Neuron (in vitro differentiated cells): Measurements from ENCODE around the gene ANG.
"Not testable (repeated sequence)": the region's sequence is repeated elsewhere in the genome, so short reads cannot be mapped to it uniquely, and the experiment has no call there.

Experiments
- H2AFZ ChIP-seq: one replicate; pipeline ENCODE4 v1.6.1; 2013; ENCODE audit warnings: low read depth, mild to moderate bottlenecking, inconsistent platforms, low read length, moderate library complexity
- H3K27me3 ChIP-seq: one replicate; pipeline ENCODE4 v1.6.1; 2013; ENCODE audit warnings: low read length; ENCODE audit not compliant: insufficient read depth
- H3K36me3 ChIP-seq: one replicate; pipeline ENCODE4 v1.6.1; 2013; ENCODE audit warnings: low read length; ENCODE audit not compliant: insufficient read depth
- H3K4me1 ChIP-seq: one replicate; pipeline ENCODE4 v1.6.1; 2013; ENCODE audit warnings: low read length; ENCODE audit not compliant: insufficient read depth
- H3K4me3 ChIP-seq: 2 replicates; pipeline ENCODE4 v1.5.1; 2013; ENCODE audit warnings: mild to moderate bottlenecking, low read length, moderate library complexity
- H3K9me3 ChIP-seq: one replicate; pipeline ENCODE4 v1.6.1; 2013; ENCODE audit warnings: low read length

The ANG gene

DNA sequence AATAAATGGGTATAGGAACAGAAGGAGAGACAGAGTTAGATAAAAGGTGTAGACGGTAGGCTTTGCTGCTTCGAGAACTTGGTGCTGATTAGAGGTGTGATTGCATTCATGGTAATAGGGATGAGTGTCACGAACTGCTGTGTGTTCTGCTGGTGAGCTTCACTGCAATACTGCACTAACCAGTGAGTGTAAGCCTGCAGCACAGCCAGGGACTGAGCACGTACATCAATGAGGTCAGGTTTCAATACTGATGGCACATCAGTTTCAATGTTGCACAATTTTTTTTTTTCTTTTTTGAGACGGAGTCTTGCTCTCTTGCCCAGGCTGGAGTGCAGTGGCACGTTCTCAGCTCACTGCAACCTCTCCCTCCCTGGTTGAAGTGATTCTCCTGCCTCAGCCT is 32.2 kb downstream of the ANG start:
- no peaks in the 10 kb centered on the region for H3K9me3 ChIP-seq
- no peaks in the 10 kb centered on the region for H3K36me3 ChIP-seq
- H3K4me3 ChIP-seq = no peak overlapping the region
- H3K27me3 ChIP-seq = no peaks in the 10 kb centered on the region
- no peak overlapping the region for H2AFZ ChIP-seq
- H3K4me1 ChIP-seq = no peaks in the 10 kb centered on the region

DNA sequence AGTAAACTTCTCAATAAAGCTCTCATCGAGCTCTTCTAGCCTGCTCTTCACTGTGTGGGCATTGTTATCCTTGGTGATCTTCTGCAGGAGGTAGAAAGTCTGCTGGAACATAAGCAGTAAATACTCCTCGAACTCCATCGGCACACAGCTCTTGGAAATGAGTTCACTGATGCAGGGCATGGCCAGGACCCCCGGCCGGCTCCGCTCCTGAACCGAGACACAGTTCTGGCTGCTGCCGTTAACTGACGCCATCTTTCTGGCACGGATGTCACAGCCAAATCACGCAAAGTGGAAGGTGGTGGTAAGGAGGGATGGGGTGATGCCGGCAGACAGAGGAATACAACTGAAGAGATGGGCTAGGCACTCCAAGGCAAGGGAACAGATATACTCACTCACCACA is 33.5 kb downstream of the ANG start:
- H3K36me3 ChIP-seq = no peaks in the 10 kb centered on the region
- H3K9me3 ChIP-seq = no peaks in the 10 kb centered on the region
- H3K4me3 ChIP-seq = no peak overlapping the region
- no peaks in the 10 kb centered on the region for H3K4me1 ChIP-seq
- no peak overlapping the region for H2AFZ ChIP-seq
- H3K27me3 ChIP-seq = no peaks in the 10 kb centered on the region

DNA sequence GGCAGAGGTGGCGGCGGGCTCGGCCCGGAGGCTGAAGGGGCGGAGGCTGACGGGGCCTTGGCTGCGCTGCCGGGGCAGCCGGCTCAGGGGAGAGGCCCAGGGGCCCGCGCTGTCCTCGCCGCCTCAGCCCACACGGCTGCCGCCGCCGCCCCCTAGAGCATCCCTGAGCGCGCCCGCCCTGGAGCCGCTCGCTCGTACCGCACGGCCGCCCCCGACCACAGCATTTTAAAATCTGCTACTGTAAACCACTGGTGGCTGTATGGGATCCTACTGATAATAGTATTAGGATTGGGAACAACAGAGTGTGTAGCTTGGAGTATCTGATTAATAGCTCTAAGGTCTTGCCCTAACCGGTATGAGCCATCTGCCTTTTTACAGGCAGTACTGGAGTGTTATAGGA is 34.9 kb downstream of the ANG start:
- no peaks in the 10 kb centered on the region for H3K9me3 ChIP-seq
- H3K36me3 ChIP-seq = no peaks in the 10 kb centered on the region
- H2AFZ ChIP-seq = no peak overlapping the region
- H3K4me3 ChIP-seq = no peak overlapping the region
- peaks cover 7% of the 10 kb centered on the region for H3K4me1 ChIP-seq
- H3K27me3 ChIP-seq = no peaks in the 10 kb centered on the region

DNA sequence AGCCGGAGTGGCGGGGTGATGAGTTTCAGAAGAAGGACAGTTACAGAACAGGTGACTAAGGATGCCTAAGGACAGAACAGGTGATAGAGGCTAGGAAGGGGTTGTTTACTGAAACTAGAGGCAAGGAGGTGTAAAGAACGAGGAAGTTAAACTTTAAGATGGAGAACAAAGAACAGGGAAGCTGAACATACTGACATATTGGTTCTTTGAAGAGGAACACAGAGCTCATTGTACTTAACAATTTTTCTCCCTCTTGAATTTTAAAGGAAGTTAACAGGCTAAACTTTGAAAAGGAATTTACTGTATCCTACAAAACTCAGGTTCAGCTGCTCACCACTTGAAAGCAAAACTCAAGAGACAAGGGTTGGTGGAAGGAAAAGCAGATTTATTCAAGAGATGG is 37.6 kb downstream of the ANG start:
- not testable (repeated sequence) for H2AFZ ChIP-seq, H3K4me3 ChIP-seq, H3K9me3 ChIP-seq, H3K4me1 ChIP-seq, H3K36me3 ChIP-seq, H3K27me3 ChIP-seq

DNA sequence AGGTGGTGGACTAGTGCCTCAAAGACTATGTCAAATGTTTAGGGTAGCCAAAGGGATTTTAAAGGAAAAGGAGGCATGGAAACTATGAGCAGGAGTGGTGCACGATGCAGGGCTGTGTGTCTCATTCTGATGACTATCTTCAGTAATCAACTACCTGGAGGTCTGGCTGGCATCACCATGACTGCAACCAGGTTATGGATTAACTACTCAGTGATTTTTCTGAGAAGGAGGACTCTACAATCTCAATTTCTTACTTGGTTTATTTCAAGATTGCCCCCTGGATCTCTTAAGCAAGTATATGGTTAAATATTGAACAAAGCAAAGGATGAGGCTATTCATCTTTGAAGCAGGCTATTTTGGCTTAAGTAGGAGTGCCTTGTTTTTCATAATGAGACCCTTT is 38.0 kb downstream of the ANG start:
- no peaks in the 10 kb centered on the region for H3K27me3 ChIP-seq
- no peaks in the 10 kb centered on the region for H3K36me3 ChIP-seq
- peaks cover 12% of the 10 kb centered on the region for H3K4me1 ChIP-seq
- no peaks in the 10 kb centered on the region for H3K9me3 ChIP-seq
- H2AFZ ChIP-seq = no peak overlapping the region
- H3K4me3 ChIP-seq = no peak overlapping the region

DNA sequence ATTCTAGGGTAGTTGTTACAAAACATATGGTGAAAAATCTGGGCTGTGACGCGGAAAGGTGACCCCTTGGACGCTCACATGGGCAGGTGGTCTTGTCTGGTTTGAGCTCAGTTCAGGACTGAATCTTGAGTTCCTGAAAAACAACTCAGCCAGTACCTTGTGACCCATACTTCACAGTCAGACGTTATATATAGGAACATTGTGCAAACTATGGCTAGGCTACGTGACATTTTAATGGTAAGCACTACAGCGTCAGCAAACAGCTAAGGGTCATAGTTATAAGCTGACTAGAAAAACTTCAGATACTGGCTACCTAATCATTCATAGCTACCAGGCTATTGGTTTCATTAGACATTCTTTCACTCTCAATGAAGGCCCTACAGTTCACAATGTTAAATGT is 42.3 kb downstream of the ANG start:
- Histone ChIP-seq H2AFZ (no peak overlapping the region), H3K9me3 (no peaks in the 10 kb centered on the region), H3K4me3 (no peak overlapping the region), H3K4me1 (peaks cover 39% of the 10 kb centered on the region), H3K36me3 (no peaks in the 10 kb centered on the region), H3K27me3 (no peaks in the 10 kb centered on the region)

DNA sequence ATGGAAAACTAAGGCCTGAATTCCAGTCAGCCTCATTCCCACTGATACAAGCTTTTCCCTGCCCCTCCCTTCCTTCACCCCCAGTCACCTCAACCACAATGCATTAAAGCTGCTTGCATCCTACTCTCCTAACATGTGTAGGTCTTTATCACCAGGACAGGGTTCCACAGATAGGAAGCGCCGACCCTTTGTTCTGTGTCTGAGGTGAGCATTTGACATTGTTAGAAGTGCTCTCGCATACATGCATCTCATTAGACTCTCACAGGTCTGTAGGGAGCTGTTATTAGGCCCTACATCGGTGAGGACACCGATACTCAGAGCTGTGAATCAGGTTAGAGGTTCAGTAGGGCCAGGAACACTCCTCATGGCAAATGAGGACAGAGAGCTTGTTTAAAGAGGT is 43.9 kb downstream of the ANG start:
- Histone ChIP-seq H3K27me3 (no peaks in the 10 kb centered on the region), H2AFZ (no peak overlapping the region), H3K9me3 (no peaks in the 10 kb centered on the region), H3K36me3 (no peaks in the 10 kb centered on the region), H3K4me1 (peaks cover 39% of the 10 kb centered on the region), H3K4me3 (no peak overlapping the region)

DNA sequence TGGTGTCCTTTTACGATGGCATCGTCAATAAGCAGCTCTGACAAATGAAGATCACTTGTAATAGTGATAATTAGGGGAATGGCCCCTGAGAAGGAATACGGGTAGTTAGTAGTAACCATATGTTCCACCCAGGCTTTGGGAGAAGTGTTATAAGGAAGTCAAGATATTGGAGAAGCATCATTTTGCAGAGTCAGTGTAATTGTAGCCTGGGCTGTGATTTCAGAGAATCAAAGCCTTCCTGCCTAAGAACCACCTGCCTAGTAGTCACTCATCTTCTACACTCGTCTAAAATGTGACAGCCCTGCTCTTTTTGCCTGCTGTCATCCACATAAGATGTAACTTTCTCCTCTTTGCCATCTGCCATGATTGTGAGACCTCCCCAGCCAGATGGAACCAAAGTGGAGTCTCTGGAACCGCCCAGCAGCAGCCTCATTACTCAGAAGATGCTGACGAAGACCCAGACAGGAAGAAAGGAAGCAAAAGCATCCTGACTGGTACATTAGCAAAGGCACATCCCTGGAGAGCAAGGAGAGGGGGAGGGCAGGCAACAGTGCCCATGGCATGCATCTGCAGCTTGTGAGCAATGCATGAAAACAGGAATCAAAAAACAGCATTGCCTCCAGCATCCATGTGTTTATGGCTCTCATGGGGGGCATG is 44.5 kb downstream of the ANG start:
- H2AFZ ChIP-seq = no peak overlapping the region
- no peaks in the 10 kb centered on the region for H3K27me3 ChIP-seq
- H3K4me3 ChIP-seq = no peak overlapping the region
- H3K9me3 ChIP-seq = no peaks in the 10 kb centered on the region
- no peaks in the 10 kb centered on the region for H3K36me3 ChIP-seq
- peaks cover 36% of the 10 kb centered on the region for H3K4me1 ChIP-seq

DNA sequence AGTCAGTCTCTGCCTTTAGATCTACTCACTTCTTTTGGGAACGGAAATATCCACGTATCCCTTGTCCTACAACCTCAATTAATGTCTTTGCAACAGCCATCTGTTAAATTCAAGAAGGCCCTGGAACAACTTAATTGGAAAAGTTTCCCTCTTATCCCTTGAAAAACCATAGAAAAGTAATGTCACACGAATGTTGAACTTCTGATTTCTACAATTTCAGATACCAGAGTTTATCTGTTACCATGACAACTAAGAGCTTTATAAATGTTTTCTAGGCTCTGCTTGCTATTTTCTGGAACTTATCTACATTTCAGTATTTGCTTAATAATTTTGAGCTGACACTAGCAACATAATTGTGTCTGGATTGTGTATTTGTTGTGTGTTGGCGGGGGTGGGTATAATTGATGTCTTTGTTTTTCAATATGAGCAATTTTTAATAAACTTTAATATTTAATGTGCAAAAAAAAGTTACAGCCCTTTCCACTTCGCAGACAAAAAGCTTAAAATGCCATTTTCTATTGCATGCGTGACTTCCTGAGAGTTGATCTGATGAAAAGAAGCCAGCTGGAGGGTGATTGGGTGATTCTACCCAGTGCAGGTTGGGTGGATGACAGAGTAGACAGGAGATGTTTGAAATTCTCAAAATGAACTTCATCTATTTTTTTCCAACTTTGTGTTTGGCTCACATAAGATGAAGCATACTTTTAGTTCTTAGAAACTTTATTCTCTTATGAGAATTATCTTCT is 45.3 kb downstream of the ANG start:
- H3K4me1 ChIP-seq = peaks cover 32% of the 10 kb centered on the region
- H3K4me3 ChIP-seq = no peak overlapping the region
- no peaks in the 10 kb centered on the region for H3K9me3 ChIP-seq
- H3K27me3 ChIP-seq = no peaks in the 10 kb centered on the region
- H3K36me3 ChIP-seq = no peaks in the 10 kb centered on the region
- no peak overlapping the region for H2AFZ ChIP-seq

DNA sequence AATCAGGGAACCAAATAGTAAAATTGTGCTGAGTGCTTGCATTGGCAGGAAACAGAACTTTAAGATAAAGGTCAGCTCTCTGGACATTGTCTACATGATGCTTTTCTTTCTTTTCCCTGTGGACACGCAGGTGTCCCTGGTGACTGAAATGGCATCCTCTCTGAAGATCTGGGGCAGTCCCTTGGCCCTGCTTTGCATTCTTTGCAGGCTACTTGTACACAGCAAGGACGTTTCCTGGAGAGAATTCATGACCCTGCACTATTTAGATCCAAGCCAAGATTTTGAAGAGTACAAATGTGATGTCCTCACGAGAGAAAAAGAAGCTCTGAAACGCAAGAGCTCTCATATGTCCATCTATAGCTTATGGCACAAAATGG is 45.9 kb downstream of the ANG start:
- Histone ChIP-seq H2AFZ (no peak overlapping the region), H3K4me3 (no peak overlapping the region), H3K36me3 (no peaks in the 10 kb centered on the region), H3K27me3 (no peaks in the 10 kb centered on the region), H3K9me3 (no peaks in the 10 kb centered on the region), H3K4me1 (peaks cover 32% of the 10 kb centered on the region)

DNA sequence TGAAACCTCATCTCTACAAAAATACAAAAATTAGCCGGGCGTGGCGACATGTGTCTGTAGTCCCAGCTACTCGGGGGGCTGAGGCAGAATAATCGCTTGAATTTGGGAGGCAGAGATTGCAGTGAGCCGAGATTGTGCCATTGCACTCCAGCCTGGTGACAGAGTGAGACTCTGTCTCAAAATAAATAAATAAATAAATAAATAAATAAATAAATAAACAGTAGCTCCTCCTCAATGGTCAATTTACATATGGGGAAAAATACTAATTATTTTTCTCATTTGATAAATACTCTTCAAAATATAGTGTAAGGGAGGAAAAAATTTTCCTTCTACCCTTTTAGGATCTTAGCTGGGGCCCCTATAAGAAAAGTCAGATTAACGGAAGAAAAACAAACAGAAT is 49.7 kb downstream of the ANG start:
- H3K4me1 ChIP-seq = peaks cover 20% of the 10 kb centered on the region
- not testable (repeated sequence) for H2AFZ ChIP-seq, H3K27me3 ChIP-seq, H3K36me3 ChIP-seq, H3K4me3 ChIP-seq, H3K9me3 ChIP-seq

DNA sequence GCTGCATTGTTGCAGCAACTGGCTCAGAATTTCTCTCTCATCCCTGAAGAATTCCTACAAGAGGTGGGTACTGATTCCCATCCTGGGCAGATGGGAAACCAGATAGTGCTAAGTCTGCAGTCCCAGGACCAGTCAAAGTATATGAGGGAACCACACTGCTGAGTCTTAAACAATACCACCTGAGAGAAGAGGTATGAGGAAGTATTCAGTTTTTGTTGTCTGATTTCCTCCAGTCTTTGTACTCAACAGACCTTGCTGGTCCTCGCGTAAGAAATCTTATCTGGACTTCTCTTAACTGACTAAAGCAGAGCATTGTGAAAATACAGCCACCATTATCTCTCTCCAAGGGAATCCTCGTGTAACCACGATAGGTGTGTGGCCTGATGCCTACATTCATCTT is 53.6 kb downstream of the ANG start:
- no peak overlapping the region for H2AFZ ChIP-seq
- H3K4me1 ChIP-seq = no peaks in the 10 kb centered on the region
- H3K27me3 ChIP-seq = no peaks in the 10 kb centered on the region
- no peak overlapping the region for H3K4me3 ChIP-seq
- H3K36me3 ChIP-seq = no peaks in the 10 kb centered on the region
- H3K9me3 ChIP-seq = no peaks in the 10 kb centered on the region

DNA sequence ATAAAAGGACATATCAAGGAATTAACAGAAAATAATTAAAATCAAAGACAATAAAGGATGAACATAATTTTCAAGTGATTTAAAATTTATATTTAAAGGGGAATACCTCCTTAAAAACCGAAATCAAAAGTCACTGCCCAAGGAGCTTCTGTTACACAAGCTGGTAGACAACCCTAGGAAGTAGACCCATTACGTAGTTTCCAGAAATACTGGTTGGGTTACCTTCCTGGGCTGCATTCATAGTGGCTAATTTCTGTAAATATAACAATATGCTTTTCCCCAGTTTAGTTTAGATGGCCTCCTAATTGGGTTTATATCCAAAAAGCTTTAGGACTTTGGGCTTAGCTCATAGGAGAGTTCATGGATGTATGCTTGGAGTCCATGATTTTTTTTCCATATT is 55.0 kb downstream of the ANG start:
- Histone ChIP-seq H3K9me3 (no peaks in the 10 kb centered on the region), H3K27me3 (no peaks in the 10 kb centered on the region), H3K4me3 (no peak overlapping the region), H3K36me3 (no peaks in the 10 kb centered on the region), H2AFZ (no peak overlapping the region), H3K4me1 (no peaks in the 10 kb centered on the region)
